ENCODE data around the gene ARID1B.

The ARID1B gene

GRCh38 chr6:156776840-156777576 lies at the start of gene ARID1B:
Gene ARID1B, plus strand, starts transcription at chr6:156777378. Its CDS starts 303 bp downstream, at chr6:156777681.
- Histone ChIP-seq H3K4me3 (ENCODE audit: low read depth in 1 of 2, low read length in 2 of 2) (peak within 1 kb of the TSS; percentile 68 to 77), H3K9me3 (ENCODE audit: control insufficient read depth in 1 of 2, low read length in 2 of 2) (no peaks in the 10 kb centered on the region), H3K9ac (ENCODE audit: low read depth in 1 of 2, low read length in 2 of 2) (peak within 1 kb of the TSS; percentile 82 to 83), H3K4me1 (ENCODE audit: control insufficient read depth in 1 of 2, insufficient read depth in 2 of 2, low read length in 2 of 2) (peaks cover 17 to 25% of the 10 kb centered on the region in 2 donors), H3K27me3 (ENCODE audit: control insufficient read depth in 1 of 2, insufficient read depth in 2 of 2, low read length in 2 of 2) (no peaks in the 10 kb centered on the region), H3K27ac (ENCODE audit: low read depth, low read length) (peak within 1 kb of the TSS; percentile 97), H3K36me3 (ENCODE audit: control insufficient read depth in 1 of 2, insufficient read depth in 2 of 2, low read length in 2 of 2) (no peaks in the 10 kb centered on the region)

- H3K9ac ChIP-seq (ENCODE audit: low read depth in 1 of 2, low read length in 2 of 2): no peak overlapping the region
- H3K9me3 ChIP-seq (ENCODE audit: control insufficient read depth in 1 of 2, low read length in 2 of 2): no peaks in the 10 kb centered on the region
- H3K27me3 ChIP-seq (ENCODE audit: control insufficient read depth in 1 of 2, insufficient read depth in 2 of 2, low read length in 2 of 2): no peaks in the 10 kb centered on the region
- no peak overlapping the region for H3K4me3 ChIP-seq (ENCODE audit: low read depth in 1 of 2, low read length in 2 of 2)
- no peak overlapping the region for H3K27ac ChIP-seq (ENCODE audit: low read depth, low read length)
- H3K4me1 ChIP-seq (ENCODE audit: control insufficient read depth in 1 of 2, insufficient read depth in 2 of 2, low read length in 2 of 2): no peaks in the 10 kb centered on the region
- H3K36me3 ChIP-seq (ENCODE audit: control insufficient read depth in 1 of 2, insufficient read depth in 2 of 2, low read length in 2 of 2): no peaks in the 10 kb centered on the region
Observed at GRCh38 chr6:156727715-156728385, 49.3 kb upstream of the ARID1B start.

- Histone ChIP-seq H3K4me1 (ENCODE audit: control insufficient read depth in 1 of 2, insufficient read depth in 2 of 2, low read length in 2 of 2) (no peaks in the 10 kb centered on the region), H3K9ac (ENCODE audit: low read depth in 1 of 2, low read length in 2 of 2) (no peak overlapping the region), H3K9me3 (ENCODE audit: control insufficient read depth in 1 of 2, low read length in 2 of 2) (no peaks in the 10 kb centered on the region), H3K36me3 (ENCODE audit: control insufficient read depth in 1 of 2, insufficient read depth in 2 of 2, low read length in 2 of 2) (no peaks in the 10 kb centered on the region), H3K27me3 (ENCODE audit: control insufficient read depth in 1 of 2, insufficient read depth in 2 of 2, low read length in 2 of 2) (no peaks in the 10 kb centered on the region), H3K27ac (ENCODE audit: low read depth, low read length) (no peak overlapping the region), H3K4me3 (ENCODE audit: low read depth in 1 of 2, low read length in 2 of 2) (no peak overlapping the region)
Observed at GRCh38 chr6:156729248-156729647, 47.9 kb upstream of the ARID1B start.

- Histone ChIP-seq H3K27me3 (ENCODE audit: control insufficient read depth in 1 of 2, insufficient read depth in 2 of 2, low read length in 2 of 2) (no peaks in the 10 kb centered on the region), H3K27ac (ENCODE audit: low read depth, low read length) (no peak overlapping the region), H3K4me3 (ENCODE audit: low read depth in 1 of 2, low read length in 2 of 2) (no peak overlapping the region), H3K9me3 (ENCODE audit: control insufficient read depth in 1 of 2, low read length in 2 of 2) (no peaks in the 10 kb centered on the region), H3K4me1 (ENCODE audit: control insufficient read depth in 1 of 2, insufficient read depth in 2 of 2, low read length in 2 of 2) (no peaks in the 10 kb centered on the region), H3K9ac (ENCODE audit: low read depth in 1 of 2, low read length in 2 of 2) (no peak overlapping the region), H3K36me3 (ENCODE audit: control insufficient read depth in 1 of 2, insufficient read depth in 2 of 2, low read length in 2 of 2) (no peaks in the 10 kb centered on the region)
Observed at GRCh38 chr6:156731396-156731795, 45.8 kb upstream of the ARID1B start.

GRCh38 chr6:156735751-156736150 lies 41.4 kb upstream of the ARID1B start:
- Histone ChIP-seq H3K4me3 (ENCODE audit: low read depth in 1 of 2, low read length in 2 of 2) (no peak overlapping the region), H3K9ac (ENCODE audit: low read depth in 1 of 2, low read length in 2 of 2) (no peak overlapping the region), H3K4me1 (ENCODE audit: control insufficient read depth in 1 of 2, insufficient read depth in 2 of 2, low read length in 2 of 2) (no peaks in the 10 kb centered on the region), H3K27ac (ENCODE audit: low read depth, low read length) (no peak overlapping the region), H3K9me3 (ENCODE audit: control insufficient read depth in 1 of 2, low read length in 2 of 2) (peaks cover 3 to 10% of the 10 kb centered on the region in 2 donors), H3K27me3 (ENCODE audit: control insufficient read depth in 1 of 2, insufficient read depth in 2 of 2, low read length in 2 of 2) (no peaks in the 10 kb centered on the region), H3K36me3 (ENCODE audit: control insufficient read depth in 1 of 2, insufficient read depth in 2 of 2, low read length in 2 of 2) (no peaks in the 10 kb centered on the region)

- H3K9ac ChIP-seq (ENCODE audit: low read depth in 1 of 2, low read length in 2 of 2): no peak overlapping the region
- peaks cover 3 to 18% of the 10 kb centered on the region in 2 donors for H3K9me3 ChIP-seq (ENCODE audit: control insufficient read depth in 1 of 2, low read length in 2 of 2)
- no peak overlapping the region for H3K4me3 ChIP-seq (ENCODE audit: low read depth in 1 of 2, low read length in 2 of 2)
- H3K27ac ChIP-seq (ENCODE audit: low read depth, low read length): no peak overlapping the region
- H3K4me1 ChIP-seq (ENCODE audit: control insufficient read depth in 1 of 2, insufficient read depth in 2 of 2, low read length in 2 of 2): no peaks in the 10 kb centered on the region
- no peaks in the 10 kb centered on the region for H3K27me3 ChIP-seq (ENCODE audit: control insufficient read depth in 1 of 2, insufficient read depth in 2 of 2, low read length in 2 of 2)
- H3K36me3 ChIP-seq (ENCODE audit: control insufficient read depth in 1 of 2, insufficient read depth in 2 of 2, low read length in 2 of 2): no peaks in the 10 kb centered on the region
Observed at GRCh38 chr6:156740604-156741003, 36.6 kb upstream of the ARID1B start.

- no peak overlapping the region for H3K27ac ChIP-seq (ENCODE audit: low read depth, low read length)
- no peak overlapping the region for H3K9ac ChIP-seq (ENCODE audit: low read depth in 1 of 2, low read length in 2 of 2)
- H3K9me3 ChIP-seq (ENCODE audit: control insufficient read depth in 1 of 2, low read length in 2 of 2): peaks cover 3 to 18% of the 10 kb centered on the region in 2 donors
- H3K4me1 ChIP-seq (ENCODE audit: control insufficient read depth in 1 of 2, insufficient read depth in 2 of 2, low read length in 2 of 2): no peaks in the 10 kb centered on the region
- no peaks in the 10 kb centered on the region for H3K36me3 ChIP-seq (ENCODE audit: control insufficient read depth in 1 of 2, insufficient read depth in 2 of 2, low read length in 2 of 2)
- no peaks in the 10 kb centered on the region for H3K27me3 ChIP-seq (ENCODE audit: control insufficient read depth in 1 of 2, insufficient read depth in 2 of 2, low read length in 2 of 2)
- no peak overlapping the region for H3K4me3 ChIP-seq (ENCODE audit: low read depth in 1 of 2, low read length in 2 of 2)
Observed at GRCh38 chr6:156741287-156742073, 35.7 kb upstream of the ARID1B start.

- H3K4me1 ChIP-seq (ENCODE audit: control insufficient read depth in 1 of 2, insufficient read depth in 2 of 2, low read length in 2 of 2): peaks cover 0 to 2% of the 10 kb centered on the region in 2 donors
- H3K36me3 ChIP-seq (ENCODE audit: control insufficient read depth in 1 of 2, insufficient read depth in 2 of 2, low read length in 2 of 2): no peaks in the 10 kb centered on the region
- no peak overlapping the region for H3K27ac ChIP-seq (ENCODE audit: low read depth, low read length)
- no peaks in the 10 kb centered on the region for H3K9me3 ChIP-seq (ENCODE audit: control insufficient read depth in 1 of 2, low read length in 2 of 2)
- H3K4me3 ChIP-seq (ENCODE audit: low read depth in 1 of 2, low read length in 2 of 2): no peak overlapping the region
- H3K9ac ChIP-seq (ENCODE audit: low read depth in 1 of 2, low read length in 2 of 2): no peak overlapping the region
- no peaks in the 10 kb centered on the region for H3K27me3 ChIP-seq (ENCODE audit: control insufficient read depth in 1 of 2, insufficient read depth in 2 of 2, low read length in 2 of 2)
Observed at GRCh38 chr6:156747715-156748114, 29.5 kb upstream of the ARID1B start.

GRCh38 chr6:156748504-156748903 lies 28.7 kb upstream of the ARID1B start:
- H3K27ac ChIP-seq (ENCODE audit: low read depth, low read length): no peak overlapping the region
- H3K4me1 ChIP-seq (ENCODE audit: control insufficient read depth in 1 of 2, insufficient read depth in 2 of 2, low read length in 2 of 2): peaks cover 0 to 6% of the 10 kb centered on the region in 2 donors
- no peaks in the 10 kb centered on the region for H3K9me3 ChIP-seq (ENCODE audit: control insufficient read depth in 1 of 2, low read length in 2 of 2)
- no peaks in the 10 kb centered on the region for H3K27me3 ChIP-seq (ENCODE audit: control insufficient read depth in 1 of 2, insufficient read depth in 2 of 2, low read length in 2 of 2)
- H3K4me3 ChIP-seq (ENCODE audit: low read depth in 1 of 2, low read length in 2 of 2): no peak overlapping the region
- no peaks in the 10 kb centered on the region for H3K36me3 ChIP-seq (ENCODE audit: control insufficient read depth in 1 of 2, insufficient read depth in 2 of 2, low read length in 2 of 2)
- no peak overlapping the region for H3K9ac ChIP-seq (ENCODE audit: low read depth in 1 of 2, low read length in 2 of 2)
